Caki2 (cell line): ENCODE measurements around the gene CAVIN2. TPM values are rescaled to one million over a fixed set of nuclear protein-coding genes. Genes with fewer than 3 reads are reported as not detected.
A peak's percentile ranks its signal among the peaks of the same experiment; 100 is the strongest.
"Not testable (repeated sequence)": the region's sequence is repeated elsewhere in the genome, so short reads cannot be mapped to it uniquely, and the experiment has no call there.

Source experiments
- DNase-seq: peaks from one replicate; pipeline ENCODE4 v3.0.0-alpha.2; 2015; ENCODE audit warnings: low read depth
- in situ Hi-C: cut with HindIII; loops from 2 replicates; pipeline ENCODE4 v1.10.0; 2016; ENCODE audit warnings: low sequenced_read_pairs, low pct_unique_long_range_greater_than_20kb, mixed read lengths
- total RNA-seq: library from RNA; depleted of rRNA; stranded (reverse); fragments of >200 nt; shearing (Covaris generic); gene quantifications from 2 replicates; pipeline ENCODE4 v1.2.3, GENCODE V29; 2014; ENCODE audit warnings: low replicate concordance

CAVIN2 gene
- total RNA-seq, 1 experiment from 2014 or later: 0.84 TPM

DNA sequence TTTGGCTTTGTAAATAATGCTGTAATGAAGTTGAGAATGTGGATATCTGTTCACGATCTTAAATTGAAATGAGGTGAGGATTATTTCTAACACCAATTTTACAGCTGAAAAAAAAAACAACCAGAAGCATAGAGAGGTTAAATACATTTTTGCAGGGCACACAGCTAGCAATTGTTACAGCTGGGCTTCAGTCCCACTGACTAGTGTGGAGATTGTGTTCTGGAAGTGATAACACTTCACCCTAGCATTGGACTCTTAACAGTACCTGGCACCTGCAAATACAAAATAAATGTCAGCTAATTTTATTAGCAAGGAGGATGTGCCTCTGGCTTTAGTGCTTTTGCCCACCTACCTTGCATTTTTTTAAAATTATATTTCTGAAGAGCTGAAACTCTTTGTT is 28.8 kb downstream of the CAVIN2 start:
- no peak for DNase-seq
- in situ Hi-C loops: loop anchor here (25.0 kb wide), 1 partner anchor 344 kb away; no protein-coding TSS in a partner anchor

DNA sequence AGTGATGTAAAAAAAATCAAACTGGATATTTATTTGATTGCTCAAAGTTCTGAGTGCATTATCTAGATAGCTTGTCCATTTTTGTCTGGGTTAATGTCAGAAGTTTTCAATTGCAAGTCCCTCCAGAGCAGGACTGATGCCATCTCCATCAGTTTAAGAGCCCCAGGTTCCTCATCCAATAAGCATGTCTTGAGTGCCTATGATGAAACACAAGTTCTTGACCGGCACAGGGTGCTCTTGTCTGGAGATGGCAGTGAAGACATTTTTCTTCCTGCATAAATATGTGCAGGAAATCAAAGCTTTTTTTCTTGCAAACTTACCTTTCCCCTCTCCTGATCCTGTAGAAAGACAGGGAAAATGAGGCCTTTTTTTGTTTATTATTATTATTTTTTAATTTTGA is 31.9 kb downstream of the CAVIN2 start:
- no peak for DNase-seq
- in situ Hi-C loops: loop anchor here (25.0 kb wide), 1 partner anchor 347 kb away; no protein-coding TSS in a partner anchor

DNA sequence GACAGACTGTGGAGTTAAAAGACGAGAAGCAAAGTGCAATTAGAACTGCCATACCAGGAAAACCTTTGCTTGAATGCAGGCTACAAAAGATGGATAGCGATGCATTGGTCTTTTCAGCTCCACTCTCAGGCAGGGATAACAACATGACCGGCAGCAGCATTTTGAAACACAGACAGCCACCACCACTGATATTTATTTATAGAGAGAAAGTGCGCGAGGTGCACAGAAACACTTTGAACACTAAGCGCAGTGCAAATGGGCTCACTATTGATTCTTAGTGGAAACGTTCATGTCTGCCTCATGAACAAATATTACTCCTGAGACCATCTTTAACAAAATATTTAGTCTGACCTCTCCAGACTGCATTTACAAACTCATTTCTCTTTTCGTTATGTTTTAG is 32.9 kb downstream of the CAVIN2 start:
- in situ Hi-C loops: loop anchor here (25.0 kb wide), 1 partner anchor 348 kb away; no protein-coding TSS in a partner anchor

GRCh38 chr2:191811807-191812602 is 34.9 kb downstream of the CAVIN2 start:
- in situ Hi-C loops: loop anchor here (25.0 kb wide), 1 partner anchor 350 kb away; no protein-coding TSS in a partner anchor
- DNase-seq: peak; percentile 54

More for the DNA sequence above, 32.9 kb downstream of the CAVIN2 start:
- DNase-seq: no peak

DNA sequence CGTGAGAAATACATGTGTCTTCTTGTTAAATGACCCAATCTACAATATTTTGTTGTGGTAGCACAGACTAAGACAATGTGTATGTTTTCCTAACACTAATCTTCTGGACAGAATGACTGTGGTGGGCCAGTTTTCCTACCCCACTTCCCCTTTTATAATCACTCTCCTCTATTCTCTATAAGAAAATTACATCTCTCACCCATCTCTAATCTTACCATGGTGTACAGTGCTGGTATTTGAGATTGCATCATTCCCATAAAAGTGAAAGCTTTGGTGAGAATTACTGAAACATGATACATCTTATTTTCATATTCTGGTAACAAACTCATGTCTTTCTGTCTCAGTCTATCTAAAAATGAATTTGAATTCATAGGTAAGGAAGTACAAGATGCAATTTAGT is 40.5 kb downstream of the CAVIN2 start:
- in situ Hi-C loops: loop anchor here (25.0 kb wide), 1 partner anchor 356 kb away; no protein-coding TSS in a partner anchor
- DNase-seq: no peak

DNA sequence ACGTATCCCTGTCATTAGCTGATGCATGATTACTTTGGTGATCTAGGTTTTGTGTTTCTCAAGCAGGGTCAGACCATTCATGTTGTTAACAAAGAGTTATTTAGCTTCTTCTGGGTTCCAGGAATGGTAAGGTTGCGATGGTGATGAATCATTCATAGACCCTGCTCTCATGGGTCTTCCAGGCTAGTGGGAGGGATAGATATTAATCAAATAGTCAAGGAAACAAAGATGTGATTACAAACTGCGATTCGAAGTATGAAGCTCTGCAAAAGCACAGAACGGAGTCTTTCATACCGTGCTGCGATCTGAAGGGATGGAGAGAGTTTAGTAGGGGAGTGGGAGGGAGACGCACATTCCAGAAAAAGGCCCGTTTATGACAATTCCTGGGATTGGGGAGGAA is 42.1 kb downstream of the CAVIN2 start:
- no peak for DNase-seq
- in situ Hi-C loops: loop anchor here (25.0 kb wide), 1 partner anchor 358 kb away; no protein-coding TSS in a partner anchor

- no peak for DNase-seq
- in situ Hi-C loops: loop anchor here (25.0 kb wide), 1 partner anchor 359 kb away; no protein-coding TSS in a partner anchor
Measured at GRCh38 chr2:191803007-191803406, 43.9 kb downstream of the CAVIN2 start.

GRCh38 chr2:191802180-191802579 is 44.7 kb downstream of the CAVIN2 start:
- in situ Hi-C loops: loop anchor here (25.0 kb wide), 1 partner anchor 360 kb away; no protein-coding TSS in a partner anchor

GRCh38 chr2:191800874-191801273 is 46.0 kb downstream of the CAVIN2 start:
- in situ Hi-C loops: loop anchor here (25.0 kb wide), 1 partner anchor 361 kb away; no protein-coding TSS in a partner anchor

More at GRCh38 chr2:191802180-191802579, 44.7 kb downstream of the CAVIN2 start:
- DNase-seq: no peak

DNA sequence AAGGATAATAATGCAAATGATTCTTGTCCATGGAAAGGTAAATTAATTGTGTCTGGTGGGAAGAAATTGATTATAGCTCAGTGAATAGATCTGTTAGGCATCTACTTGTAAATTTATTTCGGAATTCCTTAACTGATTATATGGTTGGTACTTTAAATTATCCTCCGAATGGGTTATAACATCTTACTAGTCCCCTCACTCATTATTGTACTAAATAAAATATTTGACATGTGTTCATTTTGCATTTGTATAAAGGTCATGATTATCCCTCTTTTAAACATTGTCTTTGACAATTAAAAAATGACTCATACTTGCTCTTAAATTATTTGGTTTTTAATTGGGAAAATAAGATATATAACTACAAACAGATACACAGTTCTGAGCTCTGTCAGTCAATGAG is 47.4 kb downstream of the CAVIN2 start:
- in situ Hi-C loops: no loop called here

More at GRCh38 chr2:191800874-191801273, 46.0 kb downstream of the CAVIN2 start:
- no peak for DNase-seq

DNA sequence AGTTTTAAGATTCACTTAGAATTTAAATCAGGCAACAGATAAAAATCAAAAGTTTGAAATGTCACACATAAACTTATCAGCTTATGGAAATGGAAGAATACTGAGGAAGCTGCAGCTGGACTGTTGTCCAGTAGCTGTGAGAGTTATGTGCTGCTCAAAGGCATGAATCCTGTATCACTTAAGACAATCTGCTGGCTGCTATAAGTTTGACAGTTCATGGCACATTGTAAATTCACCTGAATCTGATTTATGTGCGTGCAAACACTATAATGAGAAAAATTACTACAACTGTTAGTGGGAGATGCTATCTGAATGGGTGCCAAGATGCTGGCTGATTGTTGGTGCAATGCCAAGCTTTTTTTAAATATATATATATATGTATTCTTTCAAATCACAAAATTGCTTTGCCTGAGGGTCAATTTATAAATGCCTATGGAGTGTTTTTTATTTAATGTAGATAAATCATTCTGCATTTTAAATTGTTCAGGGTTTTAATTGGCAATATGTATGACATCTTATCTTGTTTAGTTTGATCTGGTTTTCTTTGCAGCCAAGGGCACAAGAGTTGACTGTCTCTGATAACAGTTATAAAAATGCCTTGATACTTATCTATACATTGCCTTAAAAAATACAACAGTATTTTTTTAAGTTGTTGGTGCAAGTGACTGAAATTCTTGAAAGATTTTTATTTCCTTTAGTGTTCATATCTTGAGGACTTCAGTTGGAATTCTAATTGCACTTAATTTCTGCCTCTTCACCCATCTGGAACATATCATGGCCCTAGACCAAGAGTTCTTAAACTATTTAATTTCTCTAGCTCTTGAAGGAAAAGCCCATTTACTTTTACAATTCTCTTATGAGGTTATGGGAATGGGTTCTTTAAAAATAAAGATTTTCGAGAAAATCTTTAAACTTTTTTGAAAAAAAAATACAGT is 48.7 kb downstream of the CAVIN2 start:
- in situ Hi-C loops: no loop called here
- no peak for DNase-seq

More for the DNA sequence above, 47.4 kb downstream of the CAVIN2 start:
- no peak for DNase-seq

DNA sequence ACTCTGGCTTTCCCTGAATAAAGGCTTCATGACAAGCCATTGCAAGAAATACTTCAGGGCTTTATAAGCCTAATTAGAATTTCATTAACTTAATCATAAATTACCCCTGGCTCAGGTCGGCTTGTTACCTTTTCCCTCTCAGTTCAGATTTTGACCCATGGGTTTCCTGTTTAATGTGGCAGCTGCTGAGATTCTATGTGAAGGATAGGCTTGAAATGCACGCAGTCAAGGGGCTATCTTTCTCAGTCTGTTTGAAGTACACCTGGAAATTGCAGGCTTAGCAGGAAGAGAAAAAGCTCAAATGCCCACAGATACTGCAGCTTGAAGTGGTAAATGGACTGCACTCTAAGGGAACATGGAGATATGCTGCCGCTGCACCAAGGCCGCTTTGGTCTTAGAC is 49.4 kb downstream of the CAVIN2 start:
- in situ Hi-C loops: no loop called here
- DNase-seq: no peak

DNA sequence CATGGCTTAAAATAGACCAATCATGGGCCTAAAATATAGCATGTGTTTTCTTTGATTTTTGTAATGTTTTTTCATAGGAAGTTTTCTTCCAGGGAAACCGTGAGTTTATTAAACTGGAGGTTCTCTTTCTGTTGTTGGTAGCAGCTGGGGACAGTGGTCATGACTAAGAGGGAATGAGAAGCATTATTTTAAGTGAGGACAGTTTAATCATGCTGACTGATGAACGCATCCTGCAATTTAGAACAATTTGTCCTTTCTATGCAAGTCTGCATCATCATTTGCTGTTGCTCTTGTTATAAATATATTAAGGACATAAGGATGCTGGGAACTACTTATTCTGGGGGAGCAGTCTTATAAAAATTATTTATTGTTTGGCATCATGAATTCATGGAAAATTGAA is 51.2 kb downstream of the CAVIN2 start:
- DNase-seq: no peak
- in situ Hi-C loops: no loop called here

DNA sequence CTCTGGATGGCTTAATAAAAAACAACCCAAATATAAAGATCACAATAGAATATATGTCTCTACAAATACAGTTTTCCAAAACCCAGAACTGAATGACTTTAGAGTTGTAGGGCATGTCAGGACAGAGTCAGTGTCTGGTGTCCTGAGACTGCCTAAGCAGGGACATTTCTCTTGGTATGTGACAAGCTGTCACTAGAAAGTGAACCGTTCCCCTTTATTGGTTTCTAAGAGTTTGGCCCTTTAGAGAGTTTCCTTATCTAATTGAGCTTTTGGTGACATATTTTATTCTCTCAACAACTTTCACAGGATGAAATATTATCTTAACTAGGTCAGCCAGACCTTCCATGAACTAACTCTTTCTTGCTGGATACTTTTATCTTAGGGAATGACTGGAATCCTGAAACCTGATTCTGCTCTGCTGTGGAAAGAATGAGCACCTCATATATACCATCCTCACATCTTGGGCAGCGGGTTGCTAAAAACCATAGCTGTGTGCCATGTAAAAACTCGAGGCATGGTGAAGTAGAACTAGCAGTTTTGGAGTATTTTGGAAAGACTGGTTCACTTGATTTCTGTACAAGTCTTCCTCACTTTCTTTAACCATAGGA is 54.8 kb downstream of the CAVIN2 start:
- no peak for DNase-seq
- in situ Hi-C loops: no loop called here

DNA sequence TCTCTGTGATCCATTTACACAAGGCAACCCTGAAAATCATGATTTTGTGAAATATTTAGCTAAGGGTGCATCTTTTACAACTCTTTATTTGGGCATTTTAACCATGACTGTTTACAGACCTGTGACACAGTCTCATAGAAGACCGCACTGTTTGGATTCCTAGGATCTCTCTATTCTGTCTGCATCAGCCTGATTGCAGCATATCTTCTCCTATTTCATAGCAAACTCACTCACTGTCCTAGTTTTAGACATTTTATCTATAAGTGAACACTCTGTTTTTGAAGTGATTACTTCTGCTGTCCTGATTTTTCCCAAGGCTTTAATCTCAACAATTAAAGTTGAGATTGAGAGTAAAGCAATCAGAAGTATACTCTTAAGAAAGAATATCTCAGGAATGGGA is 56.2 kb downstream of the CAVIN2 start:
- in situ Hi-C loops: no loop called here
- DNase-seq: no peak

DNA sequence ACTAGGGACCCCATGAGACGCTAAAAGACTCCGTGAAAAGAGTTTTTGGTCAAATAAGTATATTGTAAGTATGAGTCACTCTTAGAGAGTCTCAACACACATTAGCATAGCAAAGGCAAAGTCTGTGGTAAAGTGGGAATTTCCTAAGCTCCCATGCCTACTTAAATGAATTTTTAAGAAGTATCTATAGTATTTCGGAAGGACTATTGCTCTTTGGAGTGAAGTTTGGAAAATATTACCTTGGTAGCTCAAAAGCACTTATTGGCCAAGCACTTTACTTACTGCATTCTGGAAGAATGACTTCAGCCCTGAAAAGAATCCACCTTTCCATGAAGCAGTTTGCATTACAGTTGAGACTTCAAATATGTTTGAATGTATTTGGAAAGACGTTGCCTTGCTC is 57.1 kb downstream of the CAVIN2 start:
- in situ Hi-C loops: no loop called here
- DNase-seq: no peak

- in situ Hi-C loops: no loop called here
- no peak for DNase-seq
Measured at GRCh38 chr2:191786694-191787093, 60.2 kb downstream of the CAVIN2 start.

DNA sequence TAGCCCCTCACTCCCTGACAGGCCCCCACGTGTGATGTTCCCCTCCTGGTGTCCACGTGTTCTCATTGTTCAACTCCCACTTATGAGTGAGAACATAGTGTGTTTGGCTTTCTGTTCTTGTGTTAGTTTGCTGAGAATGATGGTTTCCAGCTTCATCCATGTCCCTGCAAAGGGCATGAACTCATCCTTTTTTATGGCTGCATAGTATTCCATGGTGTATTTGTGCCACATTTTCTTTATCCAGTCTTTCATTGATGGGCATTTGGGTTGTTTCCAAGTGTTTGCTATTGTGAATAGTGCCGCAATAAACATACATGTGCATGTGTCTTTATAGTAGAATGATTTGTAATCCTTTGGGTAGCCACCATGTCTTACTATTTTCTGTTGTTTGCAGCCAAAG is 61.2 kb downstream of the CAVIN2 start:
- DNase-seq, in situ Hi-C loops: not testable (repeated sequence)
